ENCODE measurements around the gene PDE4D.

PDE4D gene

GRCh38 chr5:59356813-59357380, 536.6 kb downstream of the PDE4D start:
- no peak overlapping the region for H3K9ac ChIP-seq

GRCh38 chr5:59354811-59355210, 538.7 kb downstream of the PDE4D start:
- Histone ChIP-seq H3K9ac (no peak overlapping the region), H3K4me1 (no peaks in the 10 kb centered on the region), H4K20me1 (no peaks in the 10 kb centered on the region), H3K9me3 (replicated peaks in 1 of 11) (no peaks in the 10 kb centered on the region), H3K27me3 (no peaks in the 10 kb centered on the region), H3K4me3 (no peak overlapping the region), H3K4me2 (no peak overlapping the region), H3K27ac (no peak overlapping the region), H3K36me3 (no peaks in the 10 kb centered on the region)
- no peak for TF ChIP-seq Cebpa-rat (IDR thresholded peaks at IDR 0.05)

More at GRCh38 chr5:59356813-59357380, 536.6 kb downstream of the PDE4D start:
- Histone ChIP-seq H3K27me3 (no peaks in the 10 kb centered on the region), H3K4me1 (no peaks in the 10 kb centered on the region), H3K36me3 (no peaks in the 10 kb centered on the region), H3K9me3 (replicated peaks in 1 of 11) (no peaks in the 10 kb centered on the region), H3K27ac (no peak overlapping the region), H4K20me1 (no peaks in the 10 kb centered on the region), H3K4me3 (no peak overlapping the region), H3K4me2 (no peak overlapping the region)
- no peak for TF ChIP-seq Cebpa-rat (IDR thresholded peaks at IDR 0.05)

- no peak overlapping the region for H3K4me2 ChIP-seq
- H3K9me3 ChIP-seq (replicated peaks in 1 of 11), result no peaks in the 10 kb centered on the region
- TF ChIP-seq Cebpa-rat (IDR thresholded peaks at IDR 0.05), result no peak
- H4K20me1 ChIP-seq, result no peaks in the 10 kb centered on the region
- no peaks in the 10 kb centered on the region for H3K36me3 ChIP-seq
- H3K9ac ChIP-seq, result no peak overlapping the region
- H3K4me3 ChIP-seq, result no peak overlapping the region
- H3K27ac ChIP-seq, result no peak overlapping the region
- no peaks in the 10 kb centered on the region for H3K4me1 ChIP-seq
- H3K27me3 ChIP-seq, result no peaks in the 10 kb centered on the region
Observed at GRCh38 chr5:59354274-59354673, 539.3 kb downstream of the PDE4D start.

- Histone ChIP-seq H3K4me2 (no peak overlapping the region), H4K20me1 (no peaks in the 10 kb centered on the region), H3K27ac (no peak overlapping the region), H3K4me1 (no peaks in the 10 kb centered on the region), H3K36me3 (no peaks in the 10 kb centered on the region), H3K27me3 (no peaks in the 10 kb centered on the region), H3K9ac (no peak overlapping the region), H3K4me3 (no peak overlapping the region), H3K9me3 (replicated peaks in 1 of 11) (no peaks in the 10 kb centered on the region)
- TF ChIP-seq Cebpa-rat (IDR thresholded peaks at IDR 0.05), result no peak
Observed at GRCh38 chr5:59351076-59351794, 542.3 kb downstream of the PDE4D start.

GRCh38 chr5:59348189-59348588, 545.3 kb downstream of the PDE4D start:
- Histone ChIP-seq H4K20me1 (no peaks in the 10 kb centered on the region), H3K9me3 (replicated peaks in 1 of 11) (no peaks in the 10 kb centered on the region), H3K4me1 (no peaks in the 10 kb centered on the region), H3K36me3 (no peaks in the 10 kb centered on the region), H3K27ac (no peak overlapping the region), H3K4me2 (no peak overlapping the region), H3K9ac (no peak overlapping the region), H3K4me3 (no peak overlapping the region), H3K27me3 (no peaks in the 10 kb centered on the region)
- no peak for TF ChIP-seq Cebpa-rat (IDR thresholded peaks at IDR 0.05)

- H3K27me3 ChIP-seq, result no peaks in the 10 kb centered on the region
- no peaks in the 10 kb centered on the region for H3K4me1 ChIP-seq
- no peaks in the 10 kb centered on the region for H3K9me3 ChIP-seq (replicated peaks in 1 of 11)
- H3K4me2 ChIP-seq, result no peak overlapping the region
- H3K36me3 ChIP-seq, result no peaks in the 10 kb centered on the region
- no peak overlapping the region for H3K4me3 ChIP-seq
- TF ChIP-seq Cebpa-rat (IDR thresholded peaks at IDR 0.05), result no peak
- no peak overlapping the region for H3K9ac ChIP-seq
- no peak overlapping the region for H3K27ac ChIP-seq
- no peaks in the 10 kb centered on the region for H4K20me1 ChIP-seq
Observed at GRCh38 chr5:59346982-59347381, 546.5 kb downstream of the PDE4D start.

GRCh38 chr5:59346514-59346913, 547.0 kb downstream of the PDE4D start:
- Histone ChIP-seq H3K9ac (no peak overlapping the region), H4K20me1 (no peaks in the 10 kb centered on the region), H3K4me3 (no peak overlapping the region), H3K36me3 (no peaks in the 10 kb centered on the region), H3K4me1 (no peaks in the 10 kb centered on the region), H3K27ac (no peak overlapping the region), H3K4me2 (no peak overlapping the region), H3K27me3 (no peaks in the 10 kb centered on the region), H3K9me3 (replicated peaks in 1 of 11) (no peaks in the 10 kb centered on the region)
- TF ChIP-seq Cebpa-rat (IDR thresholded peaks at IDR 0.05), result no peak

GRCh38 chr5:59342181-59342580, 551.3 kb downstream of the PDE4D start:
- Histone ChIP-seq H3K4me1 (peaks cover 0 to 18% (median 9%) of the 10 kb centered on the region in 10 experiments; a peak in 10 of 20 replicates), H3K4me2 (no peak overlapping the region), H3K36me3 (no peaks in the 10 kb centered on the region), H3K27me3 (no peaks in the 10 kb centered on the region), H3K9ac (no peak overlapping the region), H3K9me3 (replicated peaks in 1 of 11) (no peaks in the 10 kb centered on the region), H4K20me1 (no peaks in the 10 kb centered on the region), H3K27ac (no peak overlapping the region), H3K4me3 (no peak overlapping the region)
- TF ChIP-seq Cebpa-rat (IDR thresholded peaks at IDR 0.05), result no peak

GRCh38 chr5:59341760-59342159, 551.8 kb downstream of the PDE4D start:
- Histone ChIP-seq H3K4me3 (no peak overlapping the region), H3K9me3 (replicated peaks in 1 of 11) (no peaks in the 10 kb centered on the region), H4K20me1 (no peaks in the 10 kb centered on the region), H3K4me2 (no peak overlapping the region), H3K36me3 (no peaks in the 10 kb centered on the region), H3K27ac (no peak overlapping the region), H3K27me3 (no peaks in the 10 kb centered on the region), H3K9ac (no peak overlapping the region), H3K4me1 (peaks cover 0 to 22% (median 13%) of the 10 kb centered on the region in 10 experiments; a peak in 10 of 20 replicates)
- no peak for TF ChIP-seq Cebpa-rat (IDR thresholded peaks at IDR 0.05)

GRCh38 chr5:59341155-59341554, 552.4 kb downstream of the PDE4D start:
- H4K20me1 ChIP-seq, result no peaks in the 10 kb centered on the region
- H3K4me3 ChIP-seq, result no peak overlapping the region
- no peaks in the 10 kb centered on the region for H3K27me3 ChIP-seq
- H3K9me3 ChIP-seq (replicated peaks in 1 of 11), result no peaks in the 10 kb centered on the region
- H3K9ac ChIP-seq, result no peak overlapping the region
- H3K4me1 ChIP-seq, result peaks cover 0 to 24% (median 14%) of the 10 kb centered on the region in 10 experiments; a peak in 10 of 20 replicates
- no peaks in the 10 kb centered on the region for H3K36me3 ChIP-seq
- H3K4me2 ChIP-seq, result no peak overlapping the region
- H3K27ac ChIP-seq, result no peak overlapping the region
- no peak for TF ChIP-seq Cebpa-rat (IDR thresholded peaks at IDR 0.05)

All from BLaER1 treated with 17β-estradiol and CSF1 and Interleukin-3, amounts not matched to agents 10 nM and 100 nM (cell line).